ENCODE measurements around the gene ZNF512. TPM values are rescaled to one million over a fixed set of nuclear protein-coding genes. Genes with fewer than 3 reads are reported as not detected.

Gene ZNF512
- total and polyA plus RNA-seq, 2 of the 13 experiments (the other 11 are each of a cell fraction or from before 2014, with no cell fraction given) = 29.8 to 31.0 TPM

- TF ChIP-seq ZBTB39 (CRISPR knock-in tag; IDR thresholded peaks at IDR 0.05) (no peak), ZNF510 (CRISPR knock-in tag; IDR thresholded peaks at IDR 0.05; ENCODE audit: low read depth) (no peak), BCLAF1 (IDR thresholded peaks at IDR 0.05) (no peak), CEBPG (CRISPR knock-in tag; IDR thresholded peaks at IDR 0.05) (no peak), TBL1XR1 (IDR thresholded peaks at IDR 0.05; ENCODE audit: borderline replicate concordance, low read length, partially characterized antibody) (no peak)
Measured at GRCh38 chr2:27566628-27567027, 16.2 kb upstream of the ZNF512 start (continued).

- no peaks in the 10 kb centered on the region for H4K20me1 ChIP-seq (ENCODE audit: insufficient read depth, low read length)
- no peak overlapping the region for H3K4me3 ChIP-seq (replicated peaks in 1 of 3; ENCODE audit: insufficient read depth in 1 of 3, low read depth in 2 of 3, low read length in 3 of 3)
- H3K79me2 ChIP-seq (ENCODE audit: insufficient read depth, low read length) = no peaks in the 10 kb centered on the region
- 34% methylated on average over 2 of the region's 2 CpGs for WGBS (ENCODE audit: low lambda C conversion rate)
- CTCF ChIA-PET (ENCODE audit: low intra/inter-chr PET ratio, low total read pairs) = no interaction called here
- intact Hi-C loops (cut with micrococcal nuclease; ENCODE audit: unreplicated experiment) (no loop called here), in situ Hi-C loops (cut with HindIII; ENCODE audit: extremely low pct_ligation_motif_present, low pct_unique_long_range_greater_than_20kb) (no loop called here)
- POLR2A ChIA-PET = interaction anchor here (0.7 kb wide), 1 partner anchor 13 kb away, joined by 3 read pairs; the partner anchor contains the start of gene ZNF512
- ATAC-seq = no peak
- H3K9me3 ChIP-seq (ENCODE audit: low read length) = no peaks in the 10 kb centered on the region
- FAIRE-seq = no peak
- no TSS peak for BruUV-seq (replicated peaks)
- no peaks in the 10 kb centered on the region for H3K36me3 ChIP-seq (replicated peaks in 1 of 2; ENCODE audit: control insufficient read depth in 1 of 2, insufficient read depth in 2 of 2, low read length in 2 of 2)
- H2AFZ ChIP-seq (ENCODE audit: low read length) = no peak overlapping the region
- DNase-seq (ENCODE audit: low spot score) = no peak
- H3K4me1 ChIP-seq (ENCODE audit: insufficient read depth, low read length) = no peaks in the 10 kb centered on the region
- H3K9ac ChIP-seq (ENCODE audit: insufficient read depth, low read depth, low read length) = no peak overlapping the region
- H3K4me2 ChIP-seq (ENCODE audit: low read depth, low read length) = no peak overlapping the region
- H3K27ac ChIP-seq (ENCODE audit: extremely low read length, insufficient read depth, low read length) = no peak overlapping the region
- 0 out of 5 replicates have a peak, but pooled peaks cover 0 to 6% of the 10 kb centered on the region in 2 experiments for H3K27me3 ChIP-seq (ENCODE audit: control insufficient read depth in 1 of 2, insufficient read depth in 2 of 2, low read length in 2 of 2)
- TF ChIP-seq ZNF407 (CRISPR knock-in tag; IDR thresholded peaks at IDR 0.05; ENCODE audit: not compliant biosample characterization) (no peak), ZNF543 (CRISPR knock-in tag; IDR thresholded peaks at IDR 0.05) (no peak), ELF1 (CRISPR knock-in tag; IDR thresholded peaks at IDR 0.05) (no peak), HCFC1 (IDR thresholded peaks at IDR 0.05; ENCODE audit: low read depth, low read length) (no peak), ZKSCAN1 (IDR thresholded peaks at IDR 0.05; ENCODE audit: low read length) (no peak)
Measured at GRCh38 chr2:27569398-27569797, 13.4 kb upstream of the ZNF512 start.
